Measurements from ENCODE around the gene HOXB1.

The HOXB1 gene

DNA sequence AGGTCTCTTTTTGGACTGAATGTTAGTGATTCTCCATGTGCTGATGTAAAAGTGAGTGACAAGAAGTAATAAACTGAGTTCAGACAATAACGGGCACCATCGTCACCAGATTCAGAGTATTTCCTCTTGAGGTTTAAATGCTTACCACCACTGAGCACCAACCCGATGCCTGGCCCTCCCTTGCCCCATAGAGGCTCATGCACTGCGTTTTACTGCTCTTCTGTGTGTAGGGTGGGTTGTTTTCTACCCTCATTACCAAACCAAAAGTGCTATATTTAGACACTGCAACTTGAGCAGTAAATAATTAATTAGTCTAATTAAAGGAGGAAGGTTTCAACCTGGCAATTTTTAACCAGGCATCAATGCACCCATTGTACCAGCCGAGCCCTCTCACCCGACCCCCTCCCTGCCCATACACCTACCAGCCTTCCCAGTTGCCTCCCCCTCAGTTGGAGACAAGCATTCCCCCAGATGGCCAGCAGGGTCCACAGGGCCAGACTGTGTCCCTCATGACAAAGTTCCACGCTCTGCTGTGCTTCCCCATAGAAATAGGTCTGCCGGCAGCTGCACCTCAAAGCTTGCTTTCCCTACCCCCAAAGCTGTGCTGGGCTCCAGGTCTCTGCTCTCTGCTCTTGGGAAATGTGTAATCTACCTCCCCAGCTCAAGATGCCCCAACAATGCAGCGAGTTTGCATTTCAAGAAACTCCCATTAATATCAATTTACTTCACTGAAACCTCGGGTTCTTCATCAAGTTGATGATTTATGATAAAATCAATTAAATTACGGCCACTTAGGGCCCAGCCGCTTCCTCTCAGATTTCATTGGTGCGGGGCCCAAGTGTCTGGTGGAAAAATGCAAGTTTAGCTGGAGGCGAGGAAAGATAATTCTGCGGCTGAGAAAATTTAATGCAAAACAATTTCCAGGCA is 31.3 kb upstream of the HOXB1 start:
- no peaks in the 10 kb centered on the region for H3K9me3 Mint-ChIP-seq
- no peak overlapping the region for H3K4me3 Mint-ChIP-seq
- H3K4me1 Mint-ChIP-seq, result no peaks in the 10 kb centered on the region
- ATAC-seq, result no peak
- DNase-seq, result no peak
- H3K27ac Mint-ChIP-seq, result no peak overlapping the region
- H3K27me3 Mint-ChIP-seq, result peaks cover 35% of the 10 kb centered on the region
- no peaks in the 10 kb centered on the region for H3K36me3 Mint-ChIP-seq (ENCODE audit: low read depth)

DNA sequence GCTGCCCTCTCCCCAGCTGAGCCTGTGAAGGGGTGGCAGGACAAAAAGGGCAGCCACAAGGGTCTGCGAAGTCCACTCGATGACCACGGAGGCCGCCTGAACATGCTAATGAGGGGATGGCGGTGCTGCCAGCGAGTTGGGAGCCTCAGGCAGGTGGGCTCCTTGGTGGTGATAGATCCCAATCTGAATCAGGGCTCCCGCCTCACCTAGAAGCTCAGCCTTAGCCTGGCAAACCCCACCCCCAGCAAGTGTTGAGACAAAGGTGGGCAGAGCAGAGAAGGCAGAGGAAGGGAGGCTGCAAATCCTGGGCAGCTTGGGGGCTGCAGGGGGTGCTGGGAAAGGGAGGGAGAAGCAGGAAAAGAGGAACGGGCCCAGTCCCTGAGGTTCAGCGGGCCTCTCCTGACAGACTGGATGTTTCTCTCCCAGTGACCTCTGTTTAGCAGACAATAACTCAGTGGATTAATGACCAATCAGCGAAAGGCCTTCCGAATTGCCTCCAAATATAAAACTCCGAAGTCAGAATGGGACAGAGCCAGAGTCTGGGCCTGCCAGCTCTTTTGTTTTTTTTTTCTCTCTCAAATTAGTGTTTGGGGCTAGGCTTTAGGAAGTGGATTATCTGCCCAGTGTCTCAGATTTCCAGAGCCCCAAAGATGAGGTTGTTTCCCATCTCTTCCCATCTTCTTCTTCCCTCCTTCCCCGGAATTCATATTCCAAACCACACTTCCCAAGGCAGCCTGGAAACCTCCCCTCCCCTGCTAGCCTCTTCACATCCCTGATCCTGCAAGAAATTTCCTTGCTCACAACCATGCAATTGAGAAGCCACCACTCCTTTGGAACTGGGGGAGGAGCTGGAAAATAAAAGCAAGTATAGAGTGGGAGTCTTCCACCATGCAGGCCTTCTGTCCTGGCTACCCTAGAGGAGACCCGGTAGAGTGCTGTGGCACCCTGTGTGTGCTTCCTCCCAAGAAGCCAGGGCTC is 29.3 kb upstream of the HOXB1 start:
- no peak for DNase-seq
- ATAC-seq, result no peak
- no peaks in the 10 kb centered on the region for H3K36me3 Mint-ChIP-seq (ENCODE audit: low read depth)
- H3K27ac Mint-ChIP-seq, result no peak overlapping the region
- H3K9me3 Mint-ChIP-seq, result no peaks in the 10 kb centered on the region
- H3K4me3 Mint-ChIP-seq, result no peak overlapping the region
- peaks cover 51% of the 10 kb centered on the region for H3K27me3 Mint-ChIP-seq
- peaks cover 6% of the 10 kb centered on the region for H3K4me1 Mint-ChIP-seq

DNA sequence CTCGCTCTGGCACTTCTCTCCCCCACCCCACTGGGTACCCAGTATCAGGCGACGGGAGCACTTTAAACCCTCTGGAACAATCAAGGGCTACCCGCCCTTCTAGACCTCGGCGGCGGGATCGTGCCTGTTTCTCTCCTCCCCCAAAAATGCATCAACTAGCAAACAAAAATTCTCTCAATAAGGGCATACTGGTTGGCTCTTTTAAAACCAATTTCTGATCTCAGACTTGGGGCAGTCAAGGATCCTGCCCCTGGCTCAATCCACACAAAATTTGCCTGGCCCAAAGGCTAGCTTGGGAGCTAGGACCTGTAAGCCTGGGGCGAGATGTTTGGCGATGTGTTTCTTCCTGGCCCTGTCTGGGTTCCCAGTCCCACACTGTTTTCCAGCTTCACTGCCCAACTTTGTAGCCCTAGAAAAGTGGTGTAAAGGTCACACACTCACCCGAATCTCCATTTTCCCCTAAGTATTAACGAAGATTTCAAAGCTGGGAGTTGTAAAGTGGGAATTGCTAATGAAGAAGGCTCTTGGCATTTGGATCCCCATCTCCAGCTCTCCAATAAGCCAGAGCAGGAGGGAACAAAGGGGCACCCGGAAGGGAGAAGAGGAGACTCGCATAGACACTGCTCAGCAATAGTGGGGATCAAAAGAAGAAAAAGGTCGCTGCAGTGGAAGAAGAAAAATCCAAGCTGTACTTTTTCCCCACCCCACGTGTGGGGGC is 28.5 kb upstream of the HOXB1 start:
- Mint-ChIP-seq H3K4me1 (peaks cover 9% of the 10 kb centered on the region), H3K27ac (no peak overlapping the region), H3K4me3 (no peak overlapping the region), H3K27me3 (peaks cover 50% of the 10 kb centered on the region), H3K9me3 (no peaks in the 10 kb centered on the region), H3K36me3 (ENCODE audit: low read depth) (no peaks in the 10 kb centered on the region)
- DNase-seq (no peak), ATAC-seq (no peak)

DNA sequence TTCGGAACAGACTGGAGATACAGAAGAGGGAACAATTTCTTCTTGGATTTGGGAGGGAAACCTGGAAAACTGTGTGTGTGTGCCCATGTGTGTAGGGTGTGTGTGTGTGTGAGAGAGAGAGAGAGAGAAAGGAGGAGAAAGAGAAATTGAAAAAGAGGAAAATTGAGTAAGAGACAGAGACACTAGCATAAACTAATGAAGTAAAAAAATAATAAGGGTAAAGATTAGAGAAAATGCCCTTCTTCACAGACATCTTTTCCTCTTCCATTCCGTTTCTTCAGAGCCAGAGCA is 28.0 kb upstream of the HOXB1 start:
- DNase-seq, result no peak
- Mint-ChIP-seq H3K36me3 (ENCODE audit: low read depth) (no peaks in the 10 kb centered on the region), H3K27me3 (peaks cover 51% of the 10 kb centered on the region), H3K27ac (no peak overlapping the region), H3K4me1 (peaks cover 9% of the 10 kb centered on the region), H3K9me3 (no peaks in the 10 kb centered on the region), H3K4me3 (no peak overlapping the region)
- ATAC-seq, result no peak

DNA sequence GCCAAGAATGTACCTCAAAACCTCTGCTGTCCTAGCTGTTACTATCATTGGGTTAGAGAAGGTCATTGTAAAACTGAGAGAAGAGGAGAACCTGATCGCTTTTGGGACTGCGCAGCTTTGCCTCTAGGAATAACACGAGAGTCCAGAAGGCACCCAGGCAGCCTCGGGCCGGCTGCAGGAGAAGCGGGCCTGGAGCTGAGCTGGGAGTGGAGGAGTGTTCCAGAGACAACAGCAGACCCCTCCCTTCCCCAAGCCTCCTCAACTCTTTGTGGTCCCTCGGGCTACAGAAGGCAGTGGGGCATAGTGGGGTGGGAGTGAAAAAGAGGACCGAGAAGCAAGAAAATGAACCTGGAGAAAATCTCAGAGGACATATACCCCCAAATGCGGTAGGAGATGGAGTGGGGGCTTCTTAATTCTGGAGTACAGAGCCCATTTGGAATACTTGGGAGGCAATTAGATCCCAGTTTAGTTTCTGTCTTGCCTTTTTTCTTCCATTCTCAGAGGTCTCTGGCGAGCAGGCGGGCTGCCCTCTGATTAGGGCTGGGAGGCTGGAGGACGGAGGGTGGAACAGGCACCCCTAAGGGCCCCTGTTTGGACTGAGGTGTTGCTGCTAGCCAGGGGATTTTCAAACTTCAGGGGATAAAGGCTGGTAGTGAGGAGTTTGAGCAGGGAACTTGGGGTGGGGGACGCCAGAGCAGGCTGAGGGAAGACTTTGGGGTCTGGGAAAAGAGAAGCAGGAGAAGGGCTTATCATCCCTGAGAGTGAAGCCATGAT is 27.4 kb upstream of the HOXB1 start:
- Mint-ChIP-seq H3K4me3 (no peak overlapping the region), H3K27ac (no peak overlapping the region), H3K9me3 (no peaks in the 10 kb centered on the region), H3K36me3 (ENCODE audit: low read depth) (no peaks in the 10 kb centered on the region), H3K4me1 (peaks cover 9% of the 10 kb centered on the region), H3K27me3 (peaks cover 47% of the 10 kb centered on the region)
- ATAC-seq (no peak), DNase-seq (no peak)

DNA sequence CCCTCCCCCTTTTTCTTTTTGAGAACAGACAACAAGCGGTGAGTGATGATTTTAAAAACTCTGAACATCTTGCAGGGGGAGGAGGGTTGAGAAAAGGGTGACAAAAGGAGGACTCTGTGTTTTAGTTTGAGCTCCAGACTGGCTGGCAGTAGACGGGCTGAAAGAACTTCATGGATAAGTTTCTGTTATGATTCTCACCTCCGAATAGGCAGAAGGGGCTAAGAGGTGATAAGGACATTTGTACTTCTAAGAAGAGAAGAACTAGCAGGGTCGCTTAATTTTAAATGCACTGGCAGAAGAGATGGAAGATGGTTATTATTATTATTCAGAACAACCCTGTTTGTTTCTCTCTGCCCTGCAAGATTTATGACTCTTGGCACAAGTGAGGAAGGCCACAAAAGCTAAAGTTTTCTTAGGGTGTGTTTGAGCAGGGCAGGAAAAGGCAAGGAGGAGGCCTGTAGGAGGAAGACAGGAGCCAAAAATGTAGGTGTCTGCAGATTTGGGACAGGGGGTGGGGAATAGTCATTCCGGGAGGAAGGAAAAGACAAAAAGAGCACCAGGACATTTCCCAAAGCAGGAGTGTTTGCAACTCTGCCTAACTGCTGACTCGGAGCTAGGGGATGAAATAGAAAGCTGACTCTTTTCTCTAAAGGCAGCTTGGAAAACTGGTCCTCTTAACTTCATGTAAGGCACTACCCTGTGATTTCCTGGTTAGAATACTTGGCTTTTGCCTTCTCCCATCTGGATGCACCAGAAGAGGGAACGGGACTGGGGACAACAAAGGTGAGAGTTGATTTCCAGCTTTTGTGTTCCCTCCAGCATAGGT is 26.0 kb upstream of the HOXB1 start:
- Mint-ChIP-seq H3K27ac (no peak overlapping the region), H3K9me3 (no peaks in the 10 kb centered on the region), H3K36me3 (ENCODE audit: low read depth) (no peaks in the 10 kb centered on the region), H3K4me3 (no peak overlapping the region), H3K4me1 (peaks cover 9% of the 10 kb centered on the region), H3K27me3 (peaks cover 36% of the 10 kb centered on the region)
- no peak for DNase-seq
- ATAC-seq, result no peak

DNA sequence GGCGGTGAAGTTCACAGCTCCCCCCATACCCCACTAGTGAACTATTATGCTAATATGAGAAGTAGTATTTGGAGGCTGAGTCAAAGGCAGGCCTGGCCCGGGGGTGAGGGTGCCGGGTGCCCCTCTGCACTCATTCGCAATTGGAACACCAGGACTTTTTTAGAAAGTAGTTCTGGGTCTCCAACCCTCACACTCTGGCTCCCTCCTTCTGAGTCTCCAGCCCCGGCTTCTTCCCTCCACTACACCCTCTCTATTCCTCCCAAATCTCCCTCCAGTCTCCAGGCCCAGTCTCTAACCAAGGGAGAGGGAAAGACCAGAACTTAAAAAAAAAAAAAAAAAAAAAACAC is 25.4 kb upstream of the HOXB1 start:
- no peaks in the 10 kb centered on the region for H3K9me3 Mint-ChIP-seq
- ATAC-seq (no peak), DNase-seq (no peak)
- H3K36me3 Mint-ChIP-seq (ENCODE audit: low read depth), result no peaks in the 10 kb centered on the region
- H3K27me3 Mint-ChIP-seq, result peaks cover 36% of the 10 kb centered on the region
- no peak overlapping the region for H3K4me3 Mint-ChIP-seq
- H3K4me1 Mint-ChIP-seq, result peaks cover 9% of the 10 kb centered on the region
- H3K27ac Mint-ChIP-seq, result no peak overlapping the region

DNA sequence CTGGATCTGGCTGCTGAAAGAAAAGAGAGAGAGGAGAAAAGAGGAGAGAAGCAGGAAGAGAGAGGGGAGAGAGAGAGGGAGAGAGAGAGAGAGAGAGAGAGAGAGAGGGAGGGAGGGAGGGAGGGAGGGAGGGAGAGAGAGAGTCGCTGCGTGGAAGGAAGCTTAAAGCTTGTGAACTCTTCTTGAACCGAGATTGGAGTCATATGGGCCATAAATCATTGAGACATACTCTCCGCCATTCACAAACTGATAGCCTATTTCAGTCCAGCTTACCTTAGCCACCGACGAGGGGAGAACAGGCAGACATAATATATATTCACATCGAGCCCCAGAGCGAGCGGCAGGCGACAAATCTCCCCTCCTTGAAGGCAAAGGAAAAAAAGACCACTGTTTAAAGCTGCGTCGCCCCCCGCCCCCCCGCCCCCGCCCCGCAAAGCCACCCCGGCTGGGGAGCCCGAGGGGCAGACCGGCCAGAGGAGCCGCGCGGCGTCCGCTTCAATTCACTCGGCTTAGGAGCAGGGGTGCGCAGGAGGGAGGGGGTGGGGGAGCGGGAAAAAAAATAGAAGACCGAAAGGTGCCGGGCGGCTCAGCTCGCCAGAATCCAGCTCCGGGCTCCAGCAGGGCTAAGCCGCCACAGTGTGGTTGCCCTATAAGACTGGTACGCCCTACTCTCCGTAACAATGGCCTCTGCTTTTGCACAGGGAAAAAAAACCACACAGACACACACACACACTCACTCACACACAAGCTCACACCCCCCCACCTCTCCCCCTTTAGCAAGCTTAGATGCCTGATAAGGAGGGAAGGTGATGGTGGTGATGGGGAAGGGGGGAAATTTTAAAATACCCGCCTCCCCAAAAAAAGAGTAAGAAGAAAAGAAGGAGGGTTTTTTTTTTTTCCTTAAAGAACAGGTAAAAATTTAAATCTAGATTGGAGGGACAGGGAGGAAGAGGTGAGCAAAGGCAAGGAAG is 24.7 kb upstream of the HOXB1 start:
- H3K27me3 Mint-ChIP-seq, result peaks cover 36% of the 10 kb centered on the region
- DNase-seq (no peak), ATAC-seq (peak; percentile 60)
- peak overlapping the region; percentile 46 for H3K27ac Mint-ChIP-seq
- H3K4me1 Mint-ChIP-seq, result peaks cover 9% of the 10 kb centered on the region
- no peaks in the 10 kb centered on the region for H3K9me3 Mint-ChIP-seq
- H3K36me3 Mint-ChIP-seq (ENCODE audit: low read depth), result no peaks in the 10 kb centered on the region
- H3K4me3 Mint-ChIP-seq, result peak overlapping the region; percentile 79

DNA sequence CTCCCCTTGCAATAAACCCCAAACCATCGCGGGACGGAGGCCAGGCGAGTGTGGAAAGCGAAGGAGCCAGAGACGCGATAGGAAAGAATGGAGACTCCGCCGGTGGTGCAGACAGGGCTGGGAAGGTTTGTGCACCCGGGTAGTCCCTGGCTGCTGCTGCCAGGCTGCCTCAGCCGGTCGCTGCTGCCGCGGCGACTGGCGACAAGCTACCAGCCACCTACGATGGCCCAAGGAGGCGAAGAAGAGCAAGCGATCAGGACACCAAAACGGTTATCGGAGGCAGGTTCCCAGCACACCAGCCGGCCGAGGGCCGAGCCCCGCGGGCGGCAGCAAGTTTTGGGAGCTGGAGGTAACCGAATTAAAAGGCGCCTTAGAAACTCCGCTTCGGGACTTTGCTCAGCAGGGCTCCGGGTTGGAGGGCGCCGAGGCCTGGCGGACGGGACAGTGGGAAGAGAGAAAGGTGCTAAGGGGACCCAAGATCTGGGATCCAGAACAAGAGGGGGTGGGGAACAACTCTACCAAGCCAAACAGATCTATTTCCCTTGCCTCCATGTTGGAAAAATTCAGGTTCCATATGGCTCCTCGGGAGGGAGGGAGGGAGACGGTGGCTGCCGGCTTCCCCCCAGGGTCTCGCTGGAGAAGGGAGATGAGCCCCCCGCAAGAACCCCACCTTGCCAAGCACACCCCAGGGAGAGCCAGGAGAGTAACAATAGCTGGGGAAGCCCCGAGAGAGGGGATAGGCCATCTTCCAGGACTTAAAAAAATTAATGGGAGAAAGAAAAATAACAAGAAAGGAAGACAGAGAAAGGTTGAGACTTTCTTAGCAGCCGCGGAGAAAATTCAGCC is 23.8 kb upstream of the HOXB1 start:
- ATAC-seq (no peak), DNase-seq (no peak)
- Mint-ChIP-seq H3K27me3 (peaks cover 34% of the 10 kb centered on the region), H3K27ac (peak overlapping the region; percentile 46), H3K4me3 (peak overlapping the region; percentile 79), H3K4me1 (peaks cover 9% of the 10 kb centered on the region), H3K9me3 (no peaks in the 10 kb centered on the region), H3K36me3 (ENCODE audit: low read depth) (no peaks in the 10 kb centered on the region)

DNA sequence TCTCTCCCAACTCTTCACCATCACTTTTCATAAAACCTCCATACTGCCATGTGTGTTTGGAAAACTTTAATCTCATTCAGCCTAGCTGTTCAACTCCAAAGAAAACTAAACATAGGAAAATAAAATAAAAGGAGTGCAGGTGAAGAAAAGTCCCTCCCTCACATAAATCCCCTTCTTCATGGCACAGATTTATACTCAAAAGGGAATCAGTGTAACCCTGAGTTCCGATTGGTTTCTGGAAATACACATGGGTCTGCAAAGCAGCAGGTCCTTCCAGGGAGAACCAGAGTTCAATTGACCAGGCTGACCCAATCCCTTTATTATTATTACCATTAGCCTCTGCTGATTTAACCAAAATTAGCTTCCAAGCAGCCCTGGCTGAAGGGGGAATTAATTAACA is 23.0 kb upstream of the HOXB1 start:
- ATAC-seq (no peak), DNase-seq (no peak)
- Mint-ChIP-seq H3K36me3 (ENCODE audit: low read depth) (no peaks in the 10 kb centered on the region), H3K4me3 (no peak overlapping the region), H3K27ac (no peak overlapping the region), H3K27me3 (peaks cover 27% of the 10 kb centered on the region), H3K9me3 (no peaks in the 10 kb centered on the region), H3K4me1 (peaks cover 9% of the 10 kb centered on the region)

DNA sequence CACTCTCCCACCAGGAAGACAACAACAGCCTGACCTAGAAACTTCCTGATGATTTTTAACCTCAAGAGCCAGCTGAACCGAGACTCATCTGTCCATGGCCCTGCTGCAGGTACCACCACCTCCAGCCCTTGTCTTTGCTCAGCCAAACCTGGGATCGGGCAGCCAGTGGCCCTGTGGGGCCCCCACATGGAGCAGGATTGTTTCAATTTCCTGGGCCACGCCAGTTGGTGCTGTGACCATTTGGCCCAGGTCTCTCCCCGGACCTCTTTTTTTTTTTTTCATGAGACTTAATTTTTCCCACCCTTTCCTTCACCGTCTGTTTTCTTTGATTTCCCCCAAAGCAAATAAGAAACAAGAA is 22.4 kb upstream of the HOXB1 start:
- no peaks in the 10 kb centered on the region for H3K9me3 Mint-ChIP-seq
- peaks cover 15% of the 10 kb centered on the region for H3K4me1 Mint-ChIP-seq
- H3K27ac Mint-ChIP-seq, result no peak overlapping the region
- no peak overlapping the region for H3K4me3 Mint-ChIP-seq
- H3K27me3 Mint-ChIP-seq, result peaks cover 26% of the 10 kb centered on the region
- DNase-seq, result no peak
- ATAC-seq, result no peak
- no peaks in the 10 kb centered on the region for H3K36me3 Mint-ChIP-seq (ENCODE audit: low read depth)

Data from activated naive CD8-positive, alpha-beta T cell treated with anti-CD3 and anti-CD28 coated beads, Interleukin-2, amount 50 U/mL, for 24 hours (primary cell).